H7 (cell line): ENCODE data around the gene OR1A2. TPM values are rescaled to one million over a fixed set of nuclear protein-coding genes. Genes with fewer than 3 reads are reported as not detected.
"Not testable (repeated sequence)": the region's sequence is repeated elsewhere in the genome, so short reads cannot be mapped to it uniquely, and the experiment has no call there.

Source experiments
- DNase-seq: peaks from one replicate; pipeline ENCODE4 v3.0.0; 2012
- H3K27me3 ChIP-seq: 2 replicates; pipeline ENCODE4 v1.6.0; 2011; ENCODE audit warnings: mild to moderate bottlenecking, low read length; ENCODE audit not compliant: control insufficient read depth, insufficient read depth
- H3K36me3 ChIP-seq: replicated peaks from 2 replicates; pipeline ENCODE4 v1.5.1; 2011; ENCODE audit warnings: low read length; ENCODE audit not compliant: control insufficient read depth, insufficient read depth
- H3K4me3 ChIP-seq: 2 replicates; pipeline ENCODE4 v1.5.1; 2011; ENCODE audit warnings: low read depth, mild to moderate bottlenecking, control low read depth, low read length, moderate library complexity; ENCODE audit not compliant: insufficient read depth
- total RNA-seq: library from RNA; depleted of rRNA; stranded (reverse); fragments of >200 nt; shearing (Covaris generic); gene quantifications from 2 replicates; pipeline ENCODE4 v1.2.3, GENCODE V29; 2014; rRNA removed

The OR1A2 gene
- total RNA-seq, 1 experiment from 2014 or later: not detected

- not testable (repeated sequence) for H3K4me3 ChIP-seq, H3K27me3 ChIP-seq, DNase-seq, H3K36me3 ChIP-seq
Measured at GRCh38 chr17:3244841-3245240, 47.5 kb downstream of the OR1A2 start.

Other genes with a start within 250 kb of the OR1A2 start
- not detected in 2 replicates for gene OR1D5, start 133.9 kb upstream of the OR1A2 start, total RNA-seq
- gene OR1D2, start 93.1 kb upstream of the OR1A2 start, total RNA-seq: not detected in 2 replicates
- gene OR1G1, start 70.0 kb upstream of the OR1A2 start, total RNA-seq: not detected in 2 replicates
- gene OR1A1, start 10.1 kb downstream of the OR1A2 start, total RNA-seq: not detected in 2 replicates
- gene OR3A1, start 100.8 kb downstream of the OR1A2 start, total RNA-seq: not detected in 2 replicates
- gene OR3A2, start 188.8 kb downstream of the OR1A2 start, total RNA-seq: not detected in 2 replicates
- not detected in 2 replicates for gene OR1E1, start 200.9 kb downstream of the OR1A2 start, total RNA-seq
- not detected in 2 replicates for gene OR3A3, start 213.9 kb downstream of the OR1A2 start, total RNA-seq
- not detected in 2 replicates for gene OR1E2, start 236.3 kb downstream of the OR1A2 start, total RNA-seq